Measurements from ENCODE around the gene NSFL1C.
"Not testable (repeated sequence)": the region's sequence is repeated elsewhere in the genome, so short reads cannot be mapped to it uniquely, and the experiment has no call there.

NSFL1C gene

DNA sequence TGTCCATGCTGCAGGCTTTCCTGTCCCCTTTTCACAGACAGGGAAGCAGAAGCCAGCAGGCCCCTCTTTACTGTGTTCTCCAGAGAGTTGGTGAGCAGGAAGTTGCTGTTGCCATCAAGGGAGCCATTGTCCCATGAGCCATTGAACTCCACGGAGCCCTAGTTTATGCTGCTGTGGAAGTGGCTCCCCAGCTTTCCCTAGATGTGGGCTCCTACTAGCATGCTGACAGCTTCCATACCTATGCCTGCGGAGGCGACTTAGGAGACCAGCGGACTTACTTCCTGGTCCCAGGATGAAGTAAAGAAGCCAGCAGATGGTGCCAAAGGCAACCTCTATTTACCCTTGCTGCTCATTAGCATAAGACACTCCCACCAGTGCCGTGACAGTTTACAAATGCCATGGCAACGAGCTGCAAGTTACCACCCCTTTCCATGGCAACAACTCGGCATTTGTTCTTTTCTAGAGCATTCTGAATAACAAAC lies 43.0 kb downstream of the NSFL1C start:
- no peak for DNase-seq (ENCODE audit: low spot score)

DNA sequence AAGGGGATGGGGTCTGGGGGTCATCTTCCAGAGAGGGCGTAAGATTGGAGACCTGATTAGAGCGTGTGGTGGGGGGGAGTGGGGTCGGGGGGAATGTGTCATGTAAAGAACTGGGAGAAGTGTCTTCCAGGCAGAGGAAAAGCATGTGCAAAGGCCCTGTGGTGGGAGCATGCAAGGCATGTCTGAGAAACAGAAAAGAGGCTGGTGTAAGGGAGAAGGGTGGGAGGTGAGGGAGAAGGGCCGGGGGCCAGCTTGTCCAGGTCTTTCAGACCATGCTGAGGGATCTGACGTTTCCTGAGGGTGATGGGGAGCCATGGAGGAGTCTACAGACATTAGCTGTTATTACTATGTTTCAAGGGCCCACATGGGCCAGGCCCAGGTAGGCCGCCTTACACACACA lies 43.4 kb downstream of the NSFL1C start:
- DNase-seq (ENCODE audit: low spot score): no peak

DNA sequence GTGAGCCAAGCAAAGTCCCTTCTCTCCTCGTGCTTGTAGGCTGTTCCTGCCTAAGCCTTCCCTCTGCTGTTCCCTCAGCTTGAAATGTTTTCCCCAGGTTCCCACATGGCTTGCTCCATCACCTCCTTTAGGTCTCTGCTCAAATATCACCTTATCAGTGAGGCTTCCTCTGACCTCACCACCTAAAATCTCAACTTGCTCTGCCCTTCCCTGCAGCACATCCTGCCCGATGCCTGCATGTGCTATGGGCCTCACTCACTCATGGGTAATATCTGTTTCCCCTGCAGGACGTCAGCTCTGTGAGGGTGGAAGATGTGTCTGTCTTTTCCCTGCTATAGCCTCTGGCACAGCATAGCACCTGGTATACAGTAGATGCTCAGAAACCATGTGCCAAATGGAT lies 43.9 kb downstream of the NSFL1C start:
- DNase-seq (ENCODE audit: low spot score): no peak

DNA sequence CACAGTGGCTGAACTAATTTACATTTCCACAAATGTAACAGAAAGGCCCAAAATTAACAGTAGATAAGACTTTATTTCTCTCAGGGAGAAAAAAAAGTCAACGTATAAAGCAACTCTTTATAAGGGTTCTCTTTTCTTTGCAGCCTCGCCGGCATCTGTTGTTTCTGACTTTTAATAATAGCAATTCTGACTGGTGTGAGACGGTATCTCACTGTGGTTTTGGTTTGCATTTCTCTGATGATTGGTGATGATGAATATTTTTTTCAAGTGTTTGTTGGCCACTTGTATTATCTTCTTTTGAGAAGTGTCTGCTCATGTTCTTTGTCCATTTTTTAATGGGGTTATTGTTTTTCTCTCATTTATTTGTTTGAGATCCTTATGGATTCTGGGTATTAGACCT lies 46.6 kb downstream of the NSFL1C start:
- no peak for DNase-seq (ENCODE audit: low spot score)

DNA sequence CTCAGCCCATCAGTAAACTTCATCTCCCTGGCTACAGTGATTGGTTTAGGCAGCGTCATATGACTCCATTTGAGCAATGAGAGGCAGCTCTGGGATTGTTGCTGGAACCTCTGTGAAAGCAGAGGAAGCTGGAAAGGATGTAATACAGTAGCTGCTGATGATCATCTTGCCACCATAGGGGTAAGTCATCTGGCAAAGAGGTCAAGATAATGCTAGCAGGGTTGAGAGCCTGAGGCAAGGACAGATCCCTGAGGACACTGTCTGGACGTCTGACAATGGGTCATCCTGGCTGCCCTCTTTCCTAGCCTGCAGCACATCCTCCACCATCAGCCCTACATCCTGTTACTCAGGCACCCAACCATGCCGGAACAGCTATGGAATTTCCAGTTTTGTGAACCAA lies 48.3 kb downstream of the NSFL1C start:
- no peak for DNase-seq (ENCODE audit: low spot score)

DNA sequence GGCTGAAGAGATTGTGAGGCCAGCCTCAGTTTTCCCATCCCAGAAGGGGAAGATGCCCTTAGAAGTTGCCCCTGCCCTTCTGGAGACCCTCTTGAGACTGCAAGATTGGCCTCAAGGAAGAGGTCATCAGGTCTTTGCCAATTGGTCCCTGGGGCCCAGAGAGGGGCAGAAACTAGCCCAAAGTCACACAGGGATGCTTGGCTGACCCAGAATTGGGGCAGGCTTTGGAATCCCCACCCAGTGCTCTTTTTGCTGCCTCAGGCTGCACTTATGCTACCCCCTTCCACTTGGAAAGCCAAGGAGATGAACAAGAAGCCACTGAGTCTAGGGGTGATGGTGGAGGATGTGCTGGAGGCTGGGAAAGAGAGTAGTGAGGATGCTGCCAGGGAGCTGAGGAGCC lies 48.9 kb downstream of the NSFL1C start:
- DNase-seq (ENCODE audit: low spot score): no peak

DNA sequence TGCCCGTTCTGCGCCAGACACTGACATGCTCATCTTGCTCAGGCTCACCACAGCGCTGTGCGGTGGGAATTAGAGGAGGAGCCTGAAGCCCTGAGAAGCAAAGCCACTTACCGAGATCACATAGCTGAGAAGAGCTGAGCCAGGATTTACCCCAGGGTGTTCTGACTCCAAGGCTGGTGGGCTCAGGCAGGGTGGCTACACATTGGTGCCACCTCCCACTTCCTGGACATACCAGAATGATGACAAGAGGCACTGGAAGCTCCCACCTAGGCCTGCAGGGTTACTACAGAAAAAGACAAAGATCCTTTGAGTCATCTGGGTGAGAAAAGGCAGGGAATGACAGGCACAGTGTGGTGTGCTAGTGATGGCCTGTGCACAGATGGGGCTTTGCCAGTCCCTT lies 49.4 kb downstream of the NSFL1C start:
- no peak for DNase-seq (ENCODE audit: low spot score)

DNA sequence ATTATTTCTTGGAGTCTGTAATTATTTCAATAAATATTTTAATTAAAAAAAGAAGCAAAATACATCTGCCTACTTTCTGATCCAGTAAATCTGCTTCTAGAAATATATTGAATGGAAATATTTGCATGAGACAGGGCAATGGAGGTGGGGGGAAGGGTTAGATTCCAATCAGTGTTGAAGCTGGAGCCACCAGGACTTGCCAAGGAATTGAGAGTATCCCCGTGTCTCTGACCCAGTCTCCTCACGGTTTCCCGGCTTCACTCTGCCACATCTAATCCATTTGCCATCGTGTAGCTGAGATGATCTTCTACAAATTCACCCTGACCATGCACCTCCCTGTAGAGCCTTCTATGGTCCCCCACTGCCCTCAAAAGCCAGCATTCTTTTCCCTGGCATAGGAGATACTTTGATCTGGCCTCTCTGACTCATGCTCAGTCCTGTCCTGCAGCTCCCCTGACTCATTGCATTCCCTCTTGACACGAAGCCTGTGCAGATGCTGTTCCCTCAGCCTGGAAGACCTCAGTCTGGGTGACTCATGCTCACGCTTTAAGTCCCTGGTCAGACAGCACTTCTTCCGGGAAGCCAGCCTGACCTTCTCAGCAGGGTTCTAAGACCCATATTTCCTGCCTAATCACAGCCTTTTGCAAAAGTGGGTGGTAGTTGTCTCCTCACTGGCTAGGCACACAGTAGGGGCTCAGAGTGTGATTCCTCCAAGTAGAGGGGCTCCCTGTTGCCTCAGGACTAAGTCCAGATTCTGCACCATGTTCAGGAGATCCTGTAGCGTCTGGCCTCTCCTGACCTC lies 50.8 kb downstream of the NSFL1C start:
- no peak for DNase-seq (ENCODE audit: low spot score)

DNA sequence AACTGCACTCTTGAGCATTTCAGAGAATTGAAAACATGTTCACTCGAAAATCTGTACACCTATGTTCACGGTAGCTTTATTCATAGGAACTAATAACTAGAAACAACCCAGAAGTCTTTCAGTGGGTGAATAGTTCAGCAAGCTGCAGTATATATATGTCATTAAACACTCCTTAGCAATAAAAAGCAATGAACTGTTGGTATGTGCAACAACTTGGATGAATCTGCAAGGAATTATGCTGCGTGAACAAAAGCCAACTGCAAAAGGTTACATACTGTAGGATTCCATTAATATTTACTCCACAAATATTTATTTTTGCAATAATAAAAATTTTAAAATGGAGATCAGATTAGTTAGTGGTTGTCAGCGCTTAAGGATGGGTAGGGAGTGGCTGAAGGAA lies 51.7 kb downstream of the NSFL1C start:
- DNase-seq (ENCODE audit: low spot score): no peak

DNA sequence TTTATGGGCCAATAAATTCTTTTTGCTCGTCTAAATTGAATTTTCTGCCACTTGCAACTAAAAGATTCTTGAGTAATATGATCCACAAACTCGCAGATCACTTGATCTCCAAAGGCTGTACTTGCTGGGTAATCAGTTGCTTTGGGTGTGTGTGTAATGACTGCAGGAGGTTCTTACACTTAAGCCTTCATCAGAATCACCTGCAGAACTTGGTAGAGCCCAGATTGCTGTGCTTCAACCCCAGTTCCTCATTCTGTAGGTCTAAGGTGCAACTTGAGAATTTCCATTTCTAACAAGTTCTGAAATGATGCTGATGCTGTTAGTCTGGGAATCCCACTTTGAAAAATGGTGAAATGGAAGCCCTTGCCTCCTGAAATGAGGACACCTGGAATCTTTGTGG lies 60.8 kb downstream of the NSFL1C start:
- no peak for DNase-seq (ENCODE audit: low spot score)

DNA sequence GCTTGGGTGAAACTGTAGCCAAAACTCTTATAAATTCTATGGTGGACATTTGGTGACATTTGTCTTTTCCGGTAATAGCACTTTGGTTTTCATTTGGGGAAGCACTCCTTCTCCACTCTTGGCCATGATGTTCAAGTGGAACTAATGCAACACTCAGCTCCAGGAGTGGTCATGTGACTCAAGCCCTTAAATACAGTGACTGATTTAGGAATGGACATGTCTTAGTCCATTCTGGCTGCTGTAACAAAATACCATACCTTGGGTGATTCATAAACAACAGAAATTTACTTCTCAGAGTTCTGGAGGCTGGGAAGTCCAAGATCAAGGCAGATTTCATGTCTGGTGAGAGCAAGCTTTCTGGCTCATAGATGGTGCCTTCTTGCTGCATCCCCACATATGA lies 63.0 kb downstream of the NSFL1C start:
- DNase-seq (ENCODE audit: low spot score): no peak

DNA sequence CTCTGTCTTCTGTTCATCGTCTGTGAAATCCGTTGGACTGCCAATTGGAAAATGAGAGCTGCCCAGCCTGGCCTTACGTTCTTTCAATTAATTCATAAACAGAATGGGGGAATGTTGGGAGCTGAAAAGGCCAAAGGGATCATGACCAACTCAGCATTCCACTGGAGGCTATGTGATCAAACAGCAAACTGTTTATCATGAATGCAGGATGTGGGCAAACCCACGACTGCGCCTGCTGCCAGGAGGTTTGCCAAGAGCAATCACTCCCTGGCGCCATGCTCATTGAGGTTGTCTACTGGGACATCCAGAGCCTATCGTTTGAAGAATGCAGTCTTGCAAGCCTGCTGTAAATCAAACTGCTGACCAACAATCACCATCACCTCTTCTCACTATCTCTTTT lies 64.5 kb downstream of the NSFL1C start:
- DNase-seq (ENCODE audit: low spot score): no peak

DNA sequence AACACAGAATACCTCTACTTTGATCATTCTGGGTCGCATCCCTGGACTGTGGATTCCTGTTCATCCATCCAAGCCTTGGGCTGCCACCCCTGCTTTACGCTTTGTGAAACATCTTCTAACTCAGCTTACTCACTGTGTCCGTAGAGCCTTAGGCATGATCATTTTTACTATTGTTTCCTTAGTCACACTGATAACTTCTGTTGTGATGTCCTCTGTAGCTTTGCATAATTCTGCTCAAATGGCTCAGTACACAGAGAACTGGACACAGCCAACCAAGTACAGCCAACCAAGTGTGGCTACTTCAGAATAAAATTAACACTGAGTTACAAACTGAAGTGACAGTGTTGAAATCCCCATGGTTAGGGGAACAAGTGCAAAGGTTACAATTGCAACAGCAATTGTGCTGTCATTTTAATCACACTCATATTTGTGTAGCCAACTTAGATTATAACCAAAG lies 65.2 kb downstream of the NSFL1C start:
- no peak for DNase-seq (ENCODE audit: low spot score)

DNA sequence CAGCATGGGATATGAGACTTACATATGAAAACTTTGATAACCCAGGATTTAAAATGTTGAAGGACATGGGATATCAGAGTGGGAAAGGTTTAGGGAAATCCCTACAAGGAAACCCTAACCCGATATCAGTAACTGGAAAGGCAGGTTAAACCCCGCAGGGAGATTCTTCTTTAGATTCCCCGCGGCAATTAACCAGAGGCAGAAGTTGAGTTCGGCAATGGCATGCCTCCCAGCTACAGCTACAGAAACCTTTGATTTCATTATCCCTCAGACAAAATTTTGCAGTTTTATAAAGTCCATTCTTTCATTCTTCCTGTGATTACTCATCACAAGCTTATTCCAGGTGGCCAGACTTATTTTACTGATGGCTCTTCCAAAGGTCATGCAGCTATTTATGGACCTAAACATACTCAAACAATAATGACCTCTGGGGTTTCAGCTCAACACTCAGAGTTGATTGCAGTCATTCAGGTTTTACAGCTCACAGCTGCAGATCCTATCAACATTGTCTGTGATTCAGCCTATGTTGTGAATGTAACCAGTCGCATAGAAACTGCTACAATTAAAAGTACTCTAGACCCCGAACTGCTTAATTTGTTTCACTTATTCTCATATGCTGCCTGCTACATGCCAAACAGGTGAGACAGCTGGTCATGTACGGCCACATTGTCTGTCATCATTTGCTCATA lies 66.8 kb downstream of the NSFL1C start:
- not testable (repeated sequence) for DNase-seq (ENCODE audit: low spot score)

DNA sequence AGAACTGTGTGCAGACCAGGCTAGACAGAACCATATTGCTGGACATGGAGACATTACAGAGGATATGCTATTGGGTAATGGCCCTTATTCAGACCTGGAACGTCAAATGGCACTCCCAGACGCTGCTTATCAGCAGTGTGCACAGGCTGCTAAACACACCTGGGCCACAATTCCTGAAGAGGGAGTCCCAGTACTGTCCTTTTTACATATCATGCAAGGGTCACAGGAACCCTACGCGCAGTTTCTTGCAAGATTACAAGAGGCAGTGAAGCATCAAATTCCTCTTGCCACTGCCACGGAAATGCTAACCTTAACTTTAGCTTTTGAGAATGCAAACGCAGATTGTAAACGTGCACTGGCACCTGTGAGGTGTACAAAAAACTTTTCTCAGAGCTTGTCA lies 68.5 kb downstream of the NSFL1C start:
- not testable (repeated sequence) for DNase-seq (ENCODE audit: low spot score)

DNA sequence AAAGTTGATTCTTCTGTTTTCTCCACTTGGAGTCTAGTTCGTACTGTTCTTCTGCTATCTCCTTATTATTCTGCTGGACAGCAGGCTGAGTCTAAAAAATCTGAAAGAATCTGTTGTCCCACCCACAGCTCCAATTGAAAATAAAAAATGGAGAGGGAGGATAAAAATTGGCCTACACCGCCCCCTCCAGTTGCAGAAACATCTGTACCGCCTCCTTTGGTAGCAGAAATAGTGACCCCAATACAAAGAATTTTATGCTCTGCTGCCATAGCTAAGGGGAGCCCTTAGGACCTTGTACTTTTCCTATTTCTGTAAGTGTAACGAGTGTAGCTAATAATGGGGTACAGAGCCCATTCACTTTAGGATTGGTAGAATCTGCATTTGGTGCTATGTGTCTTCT lies 68.9 kb downstream of the NSFL1C start:
- DNase-seq (ENCODE audit: low spot score): no peak

DNA sequence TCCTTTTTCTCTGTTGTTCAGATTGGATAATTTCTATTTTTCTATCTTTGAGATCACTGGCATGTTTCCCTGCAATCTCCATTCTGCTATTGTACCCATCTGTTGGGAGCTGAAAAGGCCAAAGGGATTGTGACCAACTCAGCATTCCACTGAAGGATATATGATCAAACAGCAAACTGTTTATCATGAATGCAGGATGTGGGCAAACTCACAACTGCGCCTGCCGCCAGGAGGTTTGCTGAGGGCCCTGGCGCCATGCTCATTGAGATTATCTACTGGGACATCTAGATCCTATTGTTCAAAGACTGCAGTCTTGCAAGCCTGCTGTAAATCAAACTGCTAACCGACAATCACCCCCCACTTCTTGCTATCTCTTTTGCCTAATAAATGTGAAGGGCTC lies 69.9 kb downstream of the NSFL1C start:
- no peak for DNase-seq (ENCODE audit: low spot score)

DNA sequence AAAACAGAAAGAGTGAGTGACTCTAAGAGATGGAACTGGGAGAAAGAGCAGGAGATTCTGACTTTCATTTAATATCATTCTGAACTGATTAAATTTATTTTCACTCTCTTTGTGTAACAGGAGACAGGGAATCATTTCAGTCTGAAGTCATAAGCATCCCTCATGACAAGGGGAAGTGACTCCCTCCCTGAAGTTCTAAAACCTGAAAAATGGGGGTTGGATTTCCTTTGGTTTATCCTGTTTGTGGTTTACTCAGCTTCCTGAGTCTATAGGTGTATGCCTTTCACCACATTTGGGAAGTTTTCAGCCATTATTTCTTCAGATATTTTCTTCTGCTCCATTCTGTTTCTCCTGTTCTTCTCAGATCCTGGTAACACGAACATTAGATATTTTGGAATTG lies 70.4 kb downstream of the NSFL1C start:
- no peak for DNase-seq (ENCODE audit: low spot score)

DNA sequence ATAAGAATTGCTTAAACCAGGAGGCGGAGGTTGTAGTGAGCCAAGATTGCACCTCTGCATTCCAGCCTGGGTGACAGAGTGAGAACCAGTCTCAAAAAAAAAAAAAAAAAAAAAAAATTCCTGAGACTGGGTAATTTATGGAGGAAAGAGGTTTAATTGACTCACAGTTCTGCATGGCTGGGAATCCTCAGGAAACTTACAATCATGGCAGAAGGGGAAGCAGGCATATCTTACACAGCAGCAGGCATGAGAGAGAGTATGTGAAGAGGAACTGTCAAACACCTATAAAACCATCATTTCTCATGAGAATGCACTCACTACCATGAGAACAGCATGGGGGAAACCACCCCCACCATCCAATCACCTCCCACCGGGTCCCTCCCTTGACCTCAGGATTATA lies 72.0 kb downstream of the NSFL1C start:
- DNase-seq (ENCODE audit: low spot score): no peak

DNA sequence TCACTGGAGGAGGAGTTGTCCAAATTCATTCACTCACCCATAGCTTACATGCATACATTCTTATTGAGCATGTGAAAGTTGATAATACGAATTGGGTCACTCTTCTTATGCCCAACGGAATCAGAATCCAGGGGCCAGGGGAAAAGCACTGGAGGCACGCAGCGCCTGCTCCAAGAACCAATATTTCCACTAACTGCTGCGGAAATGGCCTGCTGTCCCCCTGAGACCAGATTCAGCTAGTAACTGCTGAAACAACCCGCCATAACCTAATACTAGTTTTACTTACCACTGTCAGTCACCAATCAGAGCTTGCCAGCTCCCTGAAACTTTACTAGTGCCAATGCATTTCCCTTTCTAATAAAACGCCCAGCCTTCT lies 73.2 kb downstream of the NSFL1C start:
- DNase-seq (ENCODE audit: low spot score): no peak

DNA sequence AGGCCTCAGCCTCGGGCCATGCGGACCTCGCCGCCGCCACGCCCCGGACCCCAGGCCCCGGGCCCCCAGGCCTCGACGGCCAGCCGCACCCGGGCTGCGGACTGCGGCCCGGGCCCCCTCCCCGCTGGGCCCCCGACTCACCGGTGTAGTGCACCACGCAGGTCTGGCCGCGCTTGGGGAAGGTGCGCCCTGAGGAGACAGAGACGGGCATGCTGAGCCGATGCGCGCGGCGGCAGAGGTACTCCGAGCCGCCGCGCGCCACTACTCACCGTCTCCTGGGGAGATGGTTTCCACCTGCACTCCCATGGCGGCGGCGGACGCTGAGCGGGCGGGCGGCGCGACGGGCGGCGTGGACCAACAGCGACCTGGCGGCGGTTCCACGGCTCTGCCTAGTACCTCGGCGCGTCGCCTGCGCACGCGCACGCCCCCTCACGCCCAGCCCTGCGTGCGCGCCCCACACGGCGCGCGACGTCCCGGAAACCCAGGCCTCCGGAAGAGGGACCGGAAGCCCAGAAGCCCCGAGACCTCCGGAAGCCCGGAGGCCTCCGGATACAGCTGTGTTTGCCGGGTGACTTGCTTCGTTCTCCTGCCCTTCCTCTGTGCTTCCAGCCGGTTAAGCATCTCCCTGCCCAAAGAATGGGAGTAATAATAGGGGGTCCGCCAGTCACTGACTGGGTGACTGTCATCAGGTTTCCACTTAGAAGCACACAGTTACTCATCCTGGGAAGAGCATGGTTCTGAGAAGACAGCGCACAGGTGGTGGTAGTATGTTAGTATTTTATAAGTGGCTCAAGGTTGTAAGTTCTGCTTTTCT lies 73.7 kb downstream of the NSFL1C start, which contains the start of gene FKBP1A:
Gene FKBP1A (minus strand): TSS at position 362 of the 814 bp plus-strand sequence. CDS start 56 bp downstream, at position 306.
- DNase-seq (ENCODE audit: low spot score): peak; percentile 93

DNA sequence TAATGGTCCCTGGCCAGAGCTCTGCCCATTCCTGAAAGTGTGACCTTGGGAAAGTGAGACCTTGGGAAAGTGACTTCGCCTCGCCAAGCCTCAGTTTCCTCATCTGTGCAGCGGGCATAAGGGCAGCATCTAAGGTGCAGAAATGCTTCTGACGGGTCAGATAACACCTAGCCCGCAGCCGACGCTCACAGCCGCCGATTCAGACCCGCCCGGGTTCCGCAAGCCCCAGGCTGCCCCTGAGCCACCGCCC lies 74.3 kb downstream of the NSFL1C start:
- DNase-seq (ENCODE audit: low spot score): no peak

Measured in CD4-positive, alpha-beta T cell treated with Interleukin-15 for 4 hours (primary cell).